A549 (cell line): ENCODE measurements around the gene DBH. TPM values are rescaled to one million over a fixed set of nuclear protein-coding genes. Genes with fewer than 3 reads are reported as not detected.

Experiments
- ATAC-seq, 2 experiments: fragments of 200-7000 bp in 1 of 2; fragments of >200 bp in 1 of 2; cut with Nextera tagmentation in 1 of 2; cut with Tn5 transposase in 1 of 2; 3 replicates each; pipeline versions ENCODE4 v1.8.0 to v1.9.1; 2018 to 2020; ENCODE audit warnings: mild to moderate bottlenecking in 1 of 2, moderate library complexity in 1 of 2
- CTCF ChIA-PET: fragments of 300-600 bp; sonication (Branson Sonifier 250); formaldehyde crosslinking; extraction: SDS; loops from one replicate; lab custom pipeline; 2021; ENCODE audit warnings: antibody characterized with exemption, inconsistent platforms; lab: Yijun Ruan, JAX
- POLR2A ChIA-PET: fragments of 350-600 bp; formaldehyde crosslinking; extraction: SDS; loops from one replicate; lab custom pipeline; 2021; ENCODE audit warnings: antibody characterized with exemption, inconsistent platforms; lab: Yijun Ruan, JAX
- DNase-seq, 2 experiments: peaks; one replicate each; pipeline versions ENCODE4 v3.0.0 to v3.0.0-alpha.2; 2011 to 2016; ENCODE audit warnings: low read depth in 1 of 2, low spot score in 1 of 2
- FAIRE-seq: peaks from 2 replicates; lab custom pipeline; 2011; peaks lifted over from hg19 to GRCh38; lab: Jason Lieb, UNC
- H3K27ac ChIP-seq, 2 experiments: fragments of >200 bp; sonication (Bioruptor Twin); formaldehyde crosslinking; 3 replicates each; pipeline ENCODE4 v1.5.1; 2016 to 2017
- H3K4me1 ChIP-seq: fragments of >200 bp; sonication (Bioruptor Twin); formaldehyde crosslinking; 3 replicates; pipeline ENCODE4 v1.6.1; 2016
- H3K4me2 ChIP-seq: fragments of >200 bp; sonication (Bioruptor Twin); formaldehyde crosslinking; 3 replicates; pipeline ENCODE4 v1.6.1; 2016
- H3K4me3 ChIP-seq: fragments of >200 bp; sonication (Bioruptor Twin); formaldehyde crosslinking; 3 replicates; pipeline ENCODE4 v1.5.1; 2016
- H3K9me3 ChIP-seq: fragments of >200 bp; sonication (Bioruptor Twin); formaldehyde crosslinking; 3 replicates; pipeline ENCODE4 v1.6.1; 2016
- CBX2 ChIP-seq: fragments of 200-600 bp; sonication (generic); IDR thresholded peaks from 2 replicates; pipeline ENCODE4 v1.6.1; 2016; ENCODE audit warnings: low read depth, mild to moderate bottlenecking, borderline replicate concordance
- CHD2 ChIP-seq: fragments of 150-350 bp; IDR thresholded peaks from 2 replicates; pipeline ENCODE4 v1.6.1; 2014; ENCODE audit warnings: low read length; ENCODE audit not compliant: partially characterized antibody
- HOXA7 ChIP-seq: fragments of 250-450 bp; sonication (Bioruptor Pico); IDR thresholded peaks from 2 replicates; pipeline ENCODE4 v1.5.0; 2020; ENCODE audit warnings: mild to moderate bottlenecking, moderate library complexity
- HOXB13 ChIP-seq: fragments of 250-450 bp; sonication (Bioruptor Pico); IDR thresholded peaks from 2 replicates; pipeline ENCODE4 v1.5.0; 2020; ENCODE audit warnings: low read depth, mild to moderate bottlenecking, moderate library complexity
- HOXB5 ChIP-seq: fragments of 250-450 bp; sonication (Bioruptor Pico); IDR thresholded peaks from 2 replicates; pipeline ENCODE4 v1.5.0; 2020; ENCODE audit warnings: mild to moderate bottlenecking, moderate library complexity
- KDM1A ChIP-seq: fragments of 200-600 bp; sonication (generic); IDR thresholded peaks from 2 replicates; pipeline ENCODE4 v1.6.1; 2016; ENCODE audit warnings: low read depth, mild to moderate bottlenecking
- KDM5A ChIP-seq: fragments of 200-600 bp; sonication (generic); IDR thresholded peaks from 2 replicates; pipeline ENCODE4 v1.6.1; 2016; ENCODE audit warnings: antibody characterized with exemption, mild to moderate bottlenecking
- NPAS2 ChIP-seq: fragments of 250-450 bp; sonication (Bioruptor Pico); IDR thresholded peaks from 2 replicates; pipeline ENCODE4 v1.8.0; 2022; ENCODE audit warnings: mild to moderate bottlenecking, moderate library complexity, borderline replicate concordance
- RAD21 ChIP-seq, 2 experiments: fragments of >200 bp in 1 of 2; sonication (Bioruptor Twin) in 1 of 2; formaldehyde crosslinking in 1 of 2; IDR thresholded peaks in 1 of 2; conservative IDR thresholded peaks in 1 of 2; 2 replicates in 1 of 2; 3 replicates in 1 of 2; pipeline ENCODE4 v1.6.1; 2012 to 2018; ENCODE audit warnings: inconsistent platforms in 1 of 2
- RARB ChIP-seq: fragments of 250-450 bp; sonication (Bioruptor Pico); IDR thresholded peaks from 2 replicates; pipeline ENCODE4 v1.8.0; 2021; ENCODE audit warnings: mild to moderate bottlenecking, moderate library complexity
- RNF2 ChIP-seq: fragments of 200-600 bp; sonication (generic); IDR thresholded peaks from 2 replicates; pipeline ENCODE4 v1.6.1; 2016; ENCODE audit warnings: low read depth, mild to moderate bottlenecking, antibody characterized with exemption, moderate library complexity, borderline replicate concordance
- SMC3 ChIP-seq: fragments of >200 bp; sonication (Bioruptor Twin); formaldehyde crosslinking; IDR thresholded peaks from 3 replicates; pipeline ENCODE4 v1.6.1; 2018; ENCODE audit warnings: inconsistent platforms
- TP53 ChIP-seq: fragments of 250-450 bp; sonication (Bioruptor Pico); IDR thresholded peaks from 2 replicates; pipeline ENCODE4 v1.5.0; 2021; ENCODE audit warnings: mild to moderate bottlenecking, moderate library complexity
- ZFP36 ChIP-seq: fragments of 450-650 bp; IDR thresholded peaks from 2 replicates; pipeline ENCODE4 v1.6.1; 2014; ENCODE audit warnings: borderline replicate concordance; ENCODE audit not compliant: partially characterized antibody
- ZSCAN20 ChIP-seq: fragments of 250-450 bp; sonication (Bioruptor Pico); IDR thresholded peaks from 2 replicates; pipeline ENCODE4 v1.8.0; 2022; ENCODE audit warnings: mild to moderate bottlenecking, moderate library complexity
- WGBS: methylation state at CpG from one replicate; pipeline ENCODE4 v1.1.6; 2017; ENCODE audit errors: missing lambda C conversion rate; 5-methylcytosine and 5-hydroxymethylcytosine counted together
- polyA plus RNA-seq, 4 experiments: library from polyadenylated mRNA; depleted of rRNA in 3 of 4; stranded (reverse); fragments of >200 nt; fragmentation: RNase III in 1 of 4; extraction: RNeasy Plus Mini Kit Qiagen cat#74134 plus additional on column Dnase treatment in 1 of 4; gene quantifications; 2 replicates in 3 of 4; 3 replicates in 1 of 4; pipeline ENCODE4 v1.2.3, GENCODE V29; 2011 to 2017
- TF ChIP-seq, protein P1 (sequence below): fragments of 450-650 bp; IDR thresholded peaks from 2 replicates; pipeline ENCODE4 v1.6.1; 2014; ENCODE audit warnings: antibody characterized with exemption
- TF ChIP-seq, protein P2 (sequence below): IDR thresholded peaks from 2 replicates; pipeline ENCODE4 v1.6.1; 2012
- TF ChIP-seq, protein P3 (sequence below): fragments of 200-600 bp; sonication (generic); IDR thresholded peaks from 2 replicates; pipeline ENCODE4 v1.6.1; 2016; ENCODE audit warnings: antibody characterized with exemption, mild to moderate bottlenecking, moderate library complexity
- TF ChIP-seq, protein P4 (sequence below): fragments of 250-450 bp; sonication (Bioruptor Pico); IDR thresholded peaks from 2 replicates; pipeline ENCODE4 v1.5.0; 2021; ENCODE audit warnings: mild to moderate bottlenecking, moderate library complexity, borderline replicate concordance
- TF ChIP-seq, protein P5 (sequence below): fragments of >200 bp; sonication (Bioruptor Twin); formaldehyde crosslinking; IDR thresholded peaks from 2 replicates; pipeline ENCODE4 v1.6.1; 2016

The DBH gene
- polyA plus RNA-seq, 2 of the 4 experiments (the other 2 are of a cell fraction): not detected

DNA sequence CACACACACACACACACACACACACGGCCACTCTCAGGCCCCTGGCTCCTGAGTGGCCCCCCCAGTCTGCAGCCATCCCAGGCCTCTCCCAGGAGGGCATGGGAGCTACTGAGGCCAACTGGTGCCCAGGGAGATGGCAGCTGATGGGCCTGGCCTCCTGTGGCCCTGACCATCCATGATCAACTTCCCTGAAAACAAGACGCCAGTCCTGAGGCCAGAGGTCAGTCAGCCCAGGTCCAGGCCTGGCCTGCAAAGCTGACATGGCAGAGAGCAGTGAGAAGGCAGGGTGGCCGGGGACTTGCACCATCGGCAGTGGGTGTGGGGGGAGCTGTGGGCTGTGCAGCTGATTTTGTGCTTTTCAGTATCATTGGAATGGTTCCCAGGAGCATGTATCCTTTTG lies 55.0 kb downstream of the DBH start:
- FAIRE-seq: no peak
- 69% methylated on average over 2 of the region's 4 CpGs for WGBS

DNA sequence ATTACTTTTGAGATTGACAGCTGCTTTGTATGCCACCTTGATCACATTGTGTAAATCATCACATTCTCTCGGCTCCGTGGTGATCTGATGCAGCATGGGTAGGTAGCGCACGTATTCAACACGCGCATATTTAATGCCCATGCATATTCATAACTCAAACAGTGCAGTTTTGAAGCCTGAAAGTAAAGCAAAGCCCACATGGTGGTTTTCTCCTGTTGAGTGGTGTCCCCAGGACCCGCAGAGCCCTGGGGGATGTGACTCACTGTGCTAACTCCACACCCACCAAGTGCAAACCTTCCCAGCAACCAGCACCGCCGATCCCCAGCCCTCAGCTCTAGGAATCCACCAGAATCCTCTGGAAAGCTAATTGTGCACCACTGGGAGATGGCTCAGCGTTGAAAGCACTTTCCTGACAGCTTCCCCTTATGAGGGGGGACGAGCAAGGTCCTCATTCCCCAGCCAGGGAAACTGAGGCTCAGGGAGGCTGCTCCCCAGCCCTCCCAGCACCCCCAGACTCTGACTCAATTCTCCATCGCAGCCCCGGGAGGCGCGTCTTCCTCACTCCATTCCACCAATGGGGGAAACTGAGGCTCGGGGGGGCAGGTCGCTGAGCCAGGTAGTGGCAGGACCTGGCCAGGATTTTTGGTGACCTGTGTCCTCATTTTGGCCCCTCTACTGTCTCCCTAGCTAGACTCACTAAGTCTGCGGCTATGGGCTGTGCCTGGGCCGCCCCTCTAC lies 55.6 kb downstream of the DBH start:
- no peaks in the 10 kb centered on the region for H3K9me3 ChIP-seq
- peak in 1 of 2 experiments; percentile 55; a peak in 3 of 6 replicates for ATAC-seq
- TF ChIP-seq, protein P1, sequence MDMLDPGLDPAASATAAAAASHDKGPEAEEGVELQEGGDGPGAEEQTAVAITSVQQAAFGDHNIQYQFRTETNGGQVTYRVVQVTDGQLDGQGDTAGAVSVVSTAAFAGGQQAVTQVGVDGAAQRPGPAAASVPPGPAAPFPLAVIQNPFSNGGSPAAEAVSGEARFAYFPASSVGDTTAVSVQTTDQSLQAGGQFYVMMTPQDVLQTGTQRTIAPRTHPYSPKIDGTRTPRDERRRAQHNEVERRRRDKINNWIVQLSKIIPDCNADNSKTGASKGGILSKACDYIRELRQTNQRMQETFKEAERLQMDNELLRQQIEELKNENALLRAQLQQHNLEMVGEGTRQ: no peak
- 0 out of 3 replicates have a peak, but pooled peaks cover 5% of the 10 kb centered on the region for H3K4me1 ChIP-seq
- DNase-seq: no peak
- WGBS: 66% methylated on average over 18 of the region's 19 CpGs
- H3K4me3 ChIP-seq: no peak overlapping the region
- no peak overlapping the region for H3K27ac ChIP-seq
- no peak overlapping the region for H3K4me2 ChIP-seq
- no peak for FAIRE-seq
- CTCF ChIA-PET: interaction anchor here (1.0 to 1.3 kb wide), 3 partner anchors 12 to 51 kb away, joined by 3 to 4 read pairs (median 3); no protein-coding TSS in a partner anchor
- POLR2A ChIA-PET: no interaction called here

More for the DNA sequence above, 55.0 kb downstream of the DBH start:
- CTCF ChIA-PET: interaction anchor here (1.0 to 1.3 kb wide), 2 partner anchors 36 to 52 kb away, joined by 3 to 4 read pairs; no protein-coding TSS in a partner anchor
- ATAC-seq: no peak
- H3K27ac ChIP-seq: no peak overlapping the region
- no peak overlapping the region for H3K4me3 ChIP-seq
- DNase-seq: no peak
- H3K4me2 ChIP-seq: no peak overlapping the region
- TF ChIP-seq HOXA7 (CRISPR knock-in tag): no peak
- no peak for TF ChIP-seq NPAS2
- no peak for TF ChIP-seq SMC3
- no peak for TF ChIP-seq KDM1A
- TF ChIP-seq RNF2: no peak
- no peak for TF ChIP-seq RAD21 (conservative IDR thresholded peaks at IDR 0.05 in 1 of 2, IDR thresholded peaks at IDR 0.05 in 1 of 2)
- TF ChIP-seq CBX2: no peak
- no peak for TF ChIP-seq HOXB13 (CRISPR knock-in tag)
- TF ChIP-seq RARB (CRISPR knock-in tag): no peak
- TF ChIP-seq ZSCAN20 (CRISPR knock-in tag): no peak
- TF ChIP-seq, protein P2, sequence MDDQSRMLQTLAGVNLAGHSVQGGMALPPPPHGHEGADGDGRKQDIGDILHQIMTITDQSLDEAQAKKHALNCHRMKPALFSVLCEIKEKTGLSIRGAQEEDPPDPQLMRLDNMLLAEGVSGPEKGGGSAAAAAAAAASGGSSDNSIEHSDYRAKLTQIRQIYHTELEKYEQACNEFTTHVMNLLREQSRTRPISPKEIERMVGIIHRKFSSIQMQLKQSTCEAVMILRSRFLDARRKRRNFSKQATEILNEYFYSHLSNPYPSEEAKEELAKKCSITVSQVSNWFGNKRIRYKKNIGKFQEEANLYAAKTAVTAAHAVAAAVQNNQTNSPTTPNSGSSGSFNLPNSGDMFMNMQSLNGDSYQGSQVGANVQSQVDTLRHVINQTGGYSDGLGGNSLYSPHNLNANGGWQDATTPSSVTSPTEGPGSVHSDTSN: no peak
- TF ChIP-seq TP53 (CRISPR knock-in tag): no peak
- TF ChIP-seq, protein P3, sequence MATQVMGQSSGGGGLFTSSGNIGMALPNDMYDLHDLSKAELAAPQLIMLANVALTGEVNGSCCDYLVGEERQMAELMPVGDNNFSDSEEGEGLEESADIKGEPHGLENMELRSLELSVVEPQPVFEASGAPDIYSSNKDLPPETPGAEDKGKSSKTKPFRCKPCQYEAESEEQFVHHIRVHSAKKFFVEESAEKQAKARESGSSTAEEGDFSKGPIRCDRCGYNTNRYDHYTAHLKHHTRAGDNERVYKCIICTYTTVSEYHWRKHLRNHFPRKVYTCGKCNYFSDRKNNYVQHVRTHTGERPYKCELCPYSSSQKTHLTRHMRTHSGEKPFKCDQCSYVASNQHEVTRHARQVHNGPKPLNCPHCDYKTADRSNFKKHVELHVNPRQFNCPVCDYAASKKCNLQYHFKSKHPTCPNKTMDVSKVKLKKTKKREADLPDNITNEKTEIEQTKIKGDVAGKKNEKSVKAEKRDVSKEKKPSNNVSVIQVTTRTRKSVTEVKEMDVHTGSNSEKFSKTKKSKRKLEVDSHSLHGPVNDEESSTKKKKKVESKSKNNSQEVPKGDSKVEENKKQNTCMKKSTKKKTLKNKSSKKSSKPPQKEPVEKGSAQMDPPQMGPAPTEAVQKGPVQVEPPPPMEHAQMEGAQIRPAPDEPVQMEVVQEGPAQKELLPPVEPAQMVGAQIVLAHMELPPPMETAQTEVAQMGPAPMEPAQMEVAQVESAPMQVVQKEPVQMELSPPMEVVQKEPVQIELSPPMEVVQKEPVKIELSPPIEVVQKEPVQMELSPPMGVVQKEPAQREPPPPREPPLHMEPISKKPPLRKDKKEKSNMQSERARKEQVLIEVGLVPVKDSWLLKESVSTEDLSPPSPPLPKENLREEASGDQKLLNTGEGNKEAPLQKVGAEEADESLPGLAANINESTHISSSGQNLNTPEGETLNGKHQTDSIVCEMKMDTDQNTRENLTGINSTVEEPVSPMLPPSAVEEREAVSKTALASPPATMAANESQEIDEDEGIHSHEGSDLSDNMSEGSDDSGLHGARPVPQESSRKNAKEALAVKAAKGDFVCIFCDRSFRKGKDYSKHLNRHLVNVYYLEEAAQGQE: no peak
- no peaks in the 10 kb centered on the region for H3K9me3 ChIP-seq
- POLR2A ChIA-PET: no interaction called here
- H3K4me1 ChIP-seq: 0 out of 3 replicates have a peak, but pooled peaks cover 5% of the 10 kb centered on the region

DNA sequence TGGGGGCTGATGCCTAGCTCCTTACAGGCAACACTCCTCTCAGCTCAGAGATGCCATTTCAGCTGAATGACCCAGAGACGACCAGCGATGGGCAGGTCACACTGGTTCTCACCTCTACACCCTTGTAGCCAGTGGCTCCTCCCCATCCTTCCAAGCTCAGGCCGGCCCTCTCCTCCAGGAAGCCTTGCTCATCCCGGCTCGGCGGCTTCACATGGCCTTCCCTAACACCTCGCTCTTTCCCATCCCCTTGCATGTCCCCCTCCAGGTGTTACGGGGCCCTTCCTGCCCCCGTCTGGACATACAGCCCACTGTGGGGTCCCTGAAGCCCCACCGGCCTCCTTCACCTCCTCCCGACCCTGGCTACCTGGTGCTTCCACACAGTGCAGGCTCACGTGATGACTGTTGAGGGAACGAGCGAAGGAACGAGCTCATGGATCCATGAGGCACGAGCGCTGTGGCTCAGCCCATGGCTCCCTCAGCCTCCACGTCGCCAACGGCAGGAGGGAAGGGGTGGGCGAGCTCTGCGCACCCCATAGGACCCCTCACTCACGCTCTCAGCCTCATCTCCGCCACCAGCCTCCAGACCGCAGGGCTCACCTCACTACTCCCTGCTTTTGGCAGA lies 56.3 kb downstream of the DBH start:
- FAIRE-seq: no peak
- Histone ChIP-seq H3K4me1 (0 out of 3 replicates have a peak, but pooled peaks cover 5% of the 10 kb centered on the region), H3K4me2 (no peak overlapping the region)
- CTCF ChIA-PET: interaction anchor here (1.0 to 1.3 kb wide), 2 partner anchors 11 to 51 kb away, joined by 3 read pairs; no protein-coding TSS in a partner anchor
- no peak for DNase-seq
- TF ChIP-seq, protein P4, sequence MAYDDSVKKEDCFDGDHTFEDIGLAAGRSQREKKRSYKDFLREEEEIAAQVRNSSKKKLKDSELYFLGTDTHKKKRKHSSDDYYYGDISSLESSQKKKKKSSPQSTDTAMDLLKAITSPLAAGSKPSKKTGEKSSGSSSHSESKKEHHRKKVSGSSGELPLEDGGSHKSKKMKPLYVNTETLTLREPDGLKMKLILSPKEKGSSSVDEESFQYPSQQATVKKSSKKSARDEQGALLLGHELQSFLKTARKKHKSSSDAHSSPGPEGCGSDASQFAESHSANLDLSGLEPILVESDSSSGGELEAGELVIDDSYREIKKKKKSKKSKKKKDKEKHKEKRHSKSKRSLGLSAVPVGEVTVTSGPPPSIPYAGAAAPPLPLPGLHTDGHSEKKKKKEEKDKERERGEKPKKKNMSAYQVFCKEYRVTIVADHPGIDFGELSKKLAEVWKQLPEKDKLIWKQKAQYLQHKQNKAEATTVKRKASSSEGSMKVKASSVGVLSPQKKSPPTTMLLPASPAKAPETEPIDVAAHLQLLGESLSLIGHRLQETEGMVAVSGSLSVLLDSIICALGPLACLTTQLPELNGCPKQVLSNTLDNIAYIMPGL (CRISPR knock-in tag): no peak
- TF ChIP-seq CHD2 (no peak), HOXB5 (CRISPR knock-in tag) (no peak), ZFP36 (no peak), KDM5A (no peak)
- TF ChIP-seq, protein P5, sequence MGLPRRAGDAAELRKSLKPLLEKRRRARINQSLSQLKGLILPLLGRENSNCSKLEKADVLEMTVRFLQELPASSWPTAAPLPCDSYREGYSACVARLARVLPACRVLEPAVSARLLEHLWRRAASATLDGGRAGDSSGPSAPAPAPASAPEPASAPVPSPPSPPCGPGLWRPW: no peak
- TF ChIP-seq, all 56 proteins: peak for 0
- no peak overlapping the region for H3K4me3 ChIP-seq
- ATAC-seq: no peak
- POLR2A ChIA-PET: no interaction called here
- 71% methylated on average over 22 of the region's 25 CpGs for WGBS
- no peak overlapping the region for H3K27ac ChIP-seq
- H3K9me3 ChIP-seq: no peaks in the 10 kb centered on the region
